Hepatocyte (in vitro differentiated cells): ENCODE data around the gene ZNRF1.

Source experiments
- EZH2 ChIP-seq: fragments of 200-600 bp; sonication (generic); IDR thresholded peaks from 2 replicates; pipeline ENCODE4 v1.6.1; 2016; ENCODE audit warnings: antibody characterized with exemption, mild to moderate bottlenecking, borderline replicate concordance
- EZH2phosphoT487 ChIP-seq: fragments of 200-600 bp; sonication (generic); IDR thresholded peaks from one replicate; pipeline ENCODE4 v1.6.1; 2018; ENCODE audit warnings: antibody characterized with exemption, mild to moderate bottlenecking, low read depth, moderate library complexity; ENCODE audit not compliant: unreplicated experiment, severe bottlenecking
- TF ChIP-seq, protein P1 (sequence below): fragments of 200-600 bp; sonication (generic); IDR thresholded peaks from 2 replicates; pipeline ENCODE4 v1.5.1; 2016; ENCODE audit warnings: antibody characterized with exemption, mild to moderate bottlenecking; ENCODE audit not compliant: poor library complexity

DNA sequence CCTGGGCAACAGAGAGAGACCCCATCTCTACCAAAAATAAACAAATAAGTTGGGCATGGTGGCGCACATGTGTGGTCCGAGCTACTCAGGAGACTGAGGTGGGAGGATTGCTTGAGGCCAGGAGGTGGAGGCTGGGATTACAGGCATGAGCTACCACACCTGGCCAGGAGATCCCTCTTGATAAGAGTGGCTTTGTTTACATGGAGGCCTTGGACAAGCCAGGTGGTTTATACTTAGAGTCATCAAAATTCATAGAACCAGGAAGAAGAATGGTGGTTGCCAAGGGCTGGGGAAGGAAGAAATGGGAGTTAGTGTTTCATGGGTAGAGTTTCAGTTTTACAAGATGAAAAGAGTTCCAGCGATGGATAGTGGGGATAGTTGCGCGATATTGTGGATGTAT is 140.7 kb downstream of the ZNRF1 start:
- TF ChIP-seq, protein P1, sequence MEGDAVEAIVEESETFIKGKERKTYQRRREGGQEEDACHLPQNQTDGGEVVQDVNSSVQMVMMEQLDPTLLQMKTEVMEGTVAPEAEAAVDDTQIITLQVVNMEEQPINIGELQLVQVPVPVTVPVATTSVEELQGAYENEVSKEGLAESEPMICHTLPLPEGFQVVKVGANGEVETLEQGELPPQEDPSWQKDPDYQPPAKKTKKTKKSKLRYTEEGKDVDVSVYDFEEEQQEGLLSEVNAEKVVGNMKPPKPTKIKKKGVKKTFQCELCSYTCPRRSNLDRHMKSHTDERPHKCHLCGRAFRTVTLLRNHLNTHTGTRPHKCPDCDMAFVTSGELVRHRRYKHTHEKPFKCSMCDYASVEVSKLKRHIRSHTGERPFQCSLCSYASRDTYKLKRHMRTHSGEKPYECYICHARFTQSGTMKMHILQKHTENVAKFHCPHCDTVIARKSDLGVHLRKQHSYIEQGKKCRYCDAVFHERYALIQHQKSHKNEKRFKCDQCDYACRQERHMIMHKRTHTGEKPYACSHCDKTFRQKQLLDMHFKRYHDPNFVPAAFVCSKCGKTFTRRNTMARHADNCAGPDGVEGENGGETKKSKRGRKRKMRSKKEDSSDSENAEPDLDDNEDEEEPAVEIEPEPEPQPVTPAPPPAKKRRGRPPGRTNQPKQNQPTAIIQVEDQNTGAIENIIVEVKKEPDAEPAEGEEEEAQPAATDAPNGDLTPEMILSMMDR, result no peak
- TF ChIP-seq EZH2phosphoT487 (no peak), EZH2 (no peak)
